Lower leg skin (tissue), 3 donors: ENCODE results near the gene PDLIM7.

Experiments
- POLR2A ChIP-seq, 2 donors: fragments of 450-650 bp; IDR thresholded peaks; one replicate each; pipeline ENCODE4 v1.6.1; 2016 to 2017; ENCODE audit warnings: antibody characterized with exemption in 2 of 2, mild to moderate bottlenecking in 1 of 2, moderate library complexity in 1 of 2
- TF ChIP-seq, protein P1 (sequence below), 3 donors: fragments of 450-650 bp; IDR thresholded peaks; one replicate each; pipeline ENCODE4 v1.5.1; 2016; ENCODE audit warnings: antibody characterized with exemption in 3 of 3, mild to moderate bottlenecking in 3 of 3, moderate library complexity in 2 of 3

DNA sequence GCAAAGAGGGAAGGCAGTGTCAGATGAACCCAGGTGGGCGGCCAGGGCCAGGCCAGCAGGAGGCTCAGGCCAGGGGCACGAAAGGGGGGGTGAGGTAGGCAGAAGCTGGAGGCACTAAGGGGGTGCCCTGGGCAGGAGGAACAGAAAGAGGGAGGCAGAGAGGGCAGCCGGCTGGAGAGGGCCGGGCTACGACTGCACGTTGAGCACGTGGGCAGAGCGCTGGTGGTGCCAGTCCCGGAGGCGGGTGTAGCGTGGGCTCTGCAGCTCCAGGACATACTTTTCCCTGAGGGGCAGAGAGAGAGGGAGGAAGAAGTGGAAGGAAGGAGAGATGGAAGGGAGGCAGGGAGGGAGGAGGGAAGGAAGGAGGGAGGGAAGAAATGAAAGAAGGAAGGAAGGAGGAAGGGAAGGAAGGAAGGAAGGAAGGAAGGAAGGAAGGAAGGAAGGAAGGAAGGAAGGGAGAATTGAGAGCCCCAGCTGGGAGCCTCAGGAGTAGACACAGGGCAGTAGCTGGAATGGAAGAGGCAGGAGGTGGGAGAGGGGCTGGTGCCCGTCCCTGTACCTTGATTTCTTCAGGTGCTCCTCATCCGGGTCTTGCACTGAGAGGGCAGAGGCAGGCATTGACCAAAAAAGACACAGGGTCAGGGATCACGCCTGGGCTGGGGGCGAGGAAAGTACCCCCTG, 7.0 kb downstream of the PDLIM7 start:
- TF ChIP-seq POLR2A (IDR thresholded peaks at IDR 0.05), result no peak
- TF ChIP-seq, protein P1, sequence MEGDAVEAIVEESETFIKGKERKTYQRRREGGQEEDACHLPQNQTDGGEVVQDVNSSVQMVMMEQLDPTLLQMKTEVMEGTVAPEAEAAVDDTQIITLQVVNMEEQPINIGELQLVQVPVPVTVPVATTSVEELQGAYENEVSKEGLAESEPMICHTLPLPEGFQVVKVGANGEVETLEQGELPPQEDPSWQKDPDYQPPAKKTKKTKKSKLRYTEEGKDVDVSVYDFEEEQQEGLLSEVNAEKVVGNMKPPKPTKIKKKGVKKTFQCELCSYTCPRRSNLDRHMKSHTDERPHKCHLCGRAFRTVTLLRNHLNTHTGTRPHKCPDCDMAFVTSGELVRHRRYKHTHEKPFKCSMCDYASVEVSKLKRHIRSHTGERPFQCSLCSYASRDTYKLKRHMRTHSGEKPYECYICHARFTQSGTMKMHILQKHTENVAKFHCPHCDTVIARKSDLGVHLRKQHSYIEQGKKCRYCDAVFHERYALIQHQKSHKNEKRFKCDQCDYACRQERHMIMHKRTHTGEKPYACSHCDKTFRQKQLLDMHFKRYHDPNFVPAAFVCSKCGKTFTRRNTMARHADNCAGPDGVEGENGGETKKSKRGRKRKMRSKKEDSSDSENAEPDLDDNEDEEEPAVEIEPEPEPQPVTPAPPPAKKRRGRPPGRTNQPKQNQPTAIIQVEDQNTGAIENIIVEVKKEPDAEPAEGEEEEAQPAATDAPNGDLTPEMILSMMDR (IDR thresholded peaks at IDR 0.05), result no peak
